HG03442 (cell line): ENCODE data around the gene GCLM.
A peak's percentile ranks its signal among the peaks of the same experiment; 100 is the strongest.
"Not testable (repeated sequence)": the region's sequence is repeated elsewhere in the genome, so short reads cannot be mapped to it uniquely, and the experiment has no call there.

Experiments used
- ATAC-seq: cut with Tn5 transposase; IDR thresholded peaks from one replicate; pipeline ENCODE4 v1.9.1; 2021; ENCODE audit warnings: mild to moderate bottlenecking, moderate library complexity; ENCODE audit not compliant: unreplicated experiment

The GCLM gene

DNA sequence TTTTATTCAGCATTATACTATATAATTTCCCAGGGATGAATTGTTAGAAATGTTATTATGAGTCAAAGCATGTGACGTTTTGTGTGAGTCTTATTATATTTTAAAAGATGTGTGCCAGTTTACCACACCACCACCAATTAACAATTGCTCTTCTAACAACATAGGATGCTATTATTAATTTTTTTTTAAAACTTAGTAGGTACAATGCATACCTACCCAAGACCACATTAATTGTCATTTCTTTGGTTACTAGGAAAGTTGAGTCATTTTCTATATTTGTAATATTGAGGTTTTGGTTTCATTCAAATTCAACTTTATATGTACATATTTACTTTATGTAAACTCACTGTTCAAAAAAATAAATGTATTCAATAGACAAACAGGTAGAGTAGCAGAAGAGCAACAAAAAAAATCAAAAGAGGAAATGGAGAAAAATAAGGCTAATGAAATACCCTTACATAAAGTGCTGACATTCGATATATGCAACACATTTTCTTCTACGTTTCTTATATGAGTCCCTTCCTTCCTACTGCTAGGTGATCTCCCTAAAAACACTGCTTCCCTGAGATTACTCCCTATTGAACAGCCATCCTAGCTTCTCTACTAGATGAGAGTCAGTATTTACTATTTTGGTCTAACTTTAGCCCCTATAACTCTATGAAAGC, 9.6 kb downstream of the GCLM start:
- ATAC-seq = no peak

DNA sequence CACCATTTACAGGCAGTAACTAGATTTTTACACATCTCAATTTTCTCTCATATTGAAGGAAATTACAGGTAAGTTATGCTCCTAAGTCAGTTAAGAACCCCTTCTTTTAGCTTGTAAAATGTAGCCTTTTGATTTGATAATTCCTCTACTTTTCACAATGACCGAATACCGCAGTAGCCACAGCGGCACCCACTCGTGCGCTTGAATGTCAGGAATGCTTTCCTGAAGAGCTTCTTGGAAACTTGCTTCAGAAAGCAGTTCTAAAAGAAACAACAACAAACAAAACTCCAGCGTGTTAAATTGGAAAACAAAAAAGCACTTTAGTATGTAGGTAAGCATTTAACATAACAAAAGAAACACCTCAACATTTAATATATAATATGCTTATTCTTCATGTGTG, 20.3 kb downstream of the GCLM start:
- ATAC-seq = no peak

DNA sequence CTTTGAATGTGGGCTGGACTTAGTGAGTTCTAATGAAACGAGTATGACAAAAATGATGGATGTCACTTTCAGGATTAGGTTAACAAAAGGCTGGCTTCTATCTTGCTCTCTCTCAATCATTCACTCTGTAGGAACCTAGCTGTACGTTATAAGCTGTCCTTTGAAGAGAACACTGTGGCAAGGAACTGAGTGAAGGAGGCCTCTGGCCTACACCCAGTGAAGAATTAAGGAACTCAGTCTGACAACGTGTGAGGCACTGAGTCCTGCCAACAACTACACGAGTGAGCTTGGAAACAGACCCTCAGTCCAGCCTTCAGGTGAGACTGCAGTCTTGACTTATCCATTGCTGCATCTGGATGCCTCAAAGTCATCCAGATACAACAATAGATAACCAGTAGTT, 27.0 kb downstream of the GCLM start:
- ATAC-seq = no peak

DNA sequence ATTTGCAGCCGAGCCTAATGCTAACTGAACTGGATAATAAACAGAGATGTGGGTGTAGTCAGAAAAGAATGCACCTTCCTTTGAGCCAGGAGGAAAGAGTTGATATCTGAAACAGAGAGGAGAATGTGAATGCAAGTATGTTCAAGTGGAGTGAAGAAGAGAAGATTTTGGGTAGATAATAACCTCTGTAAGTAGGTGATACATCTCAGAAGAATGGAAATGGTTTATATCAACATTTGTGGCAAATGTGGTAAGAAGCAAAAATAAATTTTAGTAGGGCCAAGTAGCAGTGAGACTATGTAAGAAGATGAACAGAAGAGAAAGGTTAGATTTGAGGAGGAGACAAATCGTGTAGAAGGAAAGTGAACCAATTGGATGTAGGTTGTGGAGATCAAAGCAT, 28.5 kb downstream of the GCLM start:
- ATAC-seq = no peak

DNA sequence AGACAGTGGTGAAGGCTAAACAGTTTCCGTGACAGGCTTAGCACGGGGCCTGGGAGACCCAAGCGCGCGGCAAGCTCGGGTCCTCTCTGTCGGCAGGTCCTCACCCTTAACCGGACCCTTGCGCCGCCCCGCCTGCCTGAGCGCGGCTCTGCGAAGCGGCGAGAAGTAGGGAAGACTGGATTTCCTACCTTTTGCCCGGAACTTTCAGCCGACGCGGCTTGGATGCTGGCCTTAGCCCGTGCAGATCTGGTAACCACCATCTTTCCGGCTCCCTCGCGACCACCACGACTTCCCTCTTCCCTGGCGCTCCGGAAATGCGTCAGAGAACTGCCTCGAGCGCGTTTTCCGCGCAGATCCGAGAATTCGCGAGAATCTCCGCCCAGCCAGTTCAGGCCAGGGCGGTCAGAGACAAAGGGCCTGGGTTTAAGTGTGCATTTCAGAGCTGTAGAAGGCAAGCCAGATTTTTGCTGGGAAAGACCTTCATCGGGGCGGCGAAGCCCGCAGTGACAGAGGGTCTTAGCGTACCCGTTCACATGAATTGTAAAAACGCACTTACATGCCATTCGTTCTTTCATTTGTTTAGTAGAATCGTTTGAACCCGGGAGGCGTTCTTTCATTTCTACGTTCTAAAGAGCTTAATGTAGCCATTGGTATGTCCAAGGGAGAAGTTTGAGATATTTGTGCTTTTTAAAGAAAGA, 30.2 kb downstream of the GCLM start, which contains the start of gene DNTTIP2:
Gene DNTTIP2, minus strand, starts transcription at position 318 of the 698 bp plus-strand sequence. Its CDS starts 58 bp downstream, at position 260.
- ATAC-seq = peak; percentile 95

DNA sequence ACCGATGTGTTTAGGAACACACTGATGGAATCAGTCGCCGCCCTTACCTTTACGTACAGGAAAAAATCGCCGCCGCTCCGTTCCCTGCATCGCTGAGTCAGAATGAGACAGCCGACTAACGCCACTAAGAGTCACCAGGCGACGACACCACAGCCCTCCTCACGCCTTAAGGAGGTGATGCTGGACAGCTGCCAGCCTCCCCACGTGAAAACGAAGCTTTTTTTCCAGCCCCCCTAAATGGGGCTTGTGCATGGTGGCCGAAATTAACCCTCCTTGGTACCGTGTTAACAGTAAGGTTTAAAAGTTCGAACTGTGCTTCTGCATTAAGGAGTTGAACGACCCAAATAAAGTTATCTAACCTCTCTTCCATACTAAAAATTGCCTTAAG, 30.7 kb downstream of the GCLM start:
- peak; percentile 58 for ATAC-seq

DNA sequence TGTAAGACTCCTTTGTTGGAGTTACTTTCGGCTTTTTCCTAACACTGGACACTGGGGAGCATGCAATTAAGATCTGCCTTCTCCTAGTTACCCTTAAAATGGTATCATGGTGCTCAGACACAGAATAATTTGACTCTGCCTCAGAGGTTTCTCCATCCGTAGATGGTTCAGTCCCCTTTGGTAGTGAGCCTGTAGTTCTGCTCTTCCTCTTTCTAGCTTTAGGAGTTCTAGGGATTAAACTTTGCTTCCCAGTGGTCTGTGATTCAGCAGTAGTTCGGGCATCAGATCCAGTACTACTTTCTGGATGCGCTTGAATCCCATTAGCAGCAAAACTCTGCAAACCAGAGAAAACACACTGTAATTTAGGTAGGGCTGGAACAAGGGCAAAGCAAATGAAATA, 31.7 kb downstream of the GCLM start:
- no peak for ATAC-seq

DNA sequence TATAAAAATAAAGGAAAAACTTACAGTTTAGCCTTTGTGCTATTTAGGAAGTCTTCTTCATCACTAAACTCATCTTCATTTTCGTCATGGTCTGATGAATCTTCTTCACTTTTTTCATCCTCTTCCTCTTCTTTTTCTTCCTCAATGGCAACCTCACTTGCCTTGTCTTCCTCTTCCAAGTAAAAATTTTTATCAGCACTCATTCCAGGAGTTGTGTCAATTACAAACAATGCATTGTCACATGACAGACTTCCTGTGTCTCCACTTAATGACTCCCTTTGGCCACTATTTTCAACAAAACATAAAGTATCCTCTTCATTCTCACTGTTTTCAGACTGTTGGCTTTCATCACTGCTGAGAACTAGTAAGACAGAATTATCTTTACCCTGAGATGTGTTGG, 33.0 kb downstream of the GCLM start:
- ATAC-seq = no peak

DNA sequence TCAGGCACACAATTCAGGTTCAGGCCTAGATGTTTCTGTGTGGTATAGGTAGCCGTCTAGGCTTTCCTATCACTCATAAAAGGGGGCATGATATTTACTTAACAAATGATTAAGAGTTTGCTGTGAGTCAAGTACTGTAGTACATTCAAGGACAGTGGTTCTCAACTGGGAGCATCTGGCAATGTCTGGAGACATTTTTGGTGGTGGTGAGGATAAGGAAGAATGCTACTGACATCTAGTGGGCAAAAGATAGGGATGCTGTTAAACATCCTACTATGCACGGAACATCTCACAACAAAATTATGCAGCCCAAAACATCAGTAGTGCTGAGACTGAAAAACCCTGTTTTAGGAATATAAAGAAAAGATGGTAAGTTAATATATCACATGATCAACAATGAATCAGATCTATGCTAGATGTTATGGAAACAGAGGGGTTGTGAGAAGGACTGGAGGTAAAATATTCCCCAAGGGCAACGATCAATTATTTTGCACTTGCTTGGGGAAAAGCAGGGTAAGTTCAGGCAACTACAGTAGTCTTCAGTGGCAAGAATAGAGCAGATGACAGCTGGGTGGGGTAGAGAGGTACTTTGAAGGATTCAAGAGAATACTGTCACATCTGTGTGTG, 35.1 kb downstream of the GCLM start:
- no peak for ATAC-seq

DNA sequence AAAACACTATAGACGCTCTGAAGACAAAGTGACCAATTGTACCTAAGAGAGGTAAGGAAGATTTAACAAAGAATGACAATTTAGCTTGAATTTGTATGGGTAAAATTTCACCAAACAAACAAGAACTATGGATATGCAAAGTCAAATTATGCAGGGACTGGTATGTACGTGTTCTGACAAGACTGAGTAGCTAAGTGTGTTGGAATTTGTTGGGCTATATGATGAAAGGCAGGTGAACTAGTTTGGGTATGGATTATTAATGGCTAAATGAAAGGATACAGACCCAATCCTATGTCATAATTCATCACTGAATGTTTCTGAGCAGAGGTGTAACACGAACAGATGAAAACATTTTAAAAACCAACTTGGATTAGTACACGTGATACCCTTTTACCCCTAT, 37.9 kb downstream of the GCLM start:
- ATAC-seq = no peak

DNA sequence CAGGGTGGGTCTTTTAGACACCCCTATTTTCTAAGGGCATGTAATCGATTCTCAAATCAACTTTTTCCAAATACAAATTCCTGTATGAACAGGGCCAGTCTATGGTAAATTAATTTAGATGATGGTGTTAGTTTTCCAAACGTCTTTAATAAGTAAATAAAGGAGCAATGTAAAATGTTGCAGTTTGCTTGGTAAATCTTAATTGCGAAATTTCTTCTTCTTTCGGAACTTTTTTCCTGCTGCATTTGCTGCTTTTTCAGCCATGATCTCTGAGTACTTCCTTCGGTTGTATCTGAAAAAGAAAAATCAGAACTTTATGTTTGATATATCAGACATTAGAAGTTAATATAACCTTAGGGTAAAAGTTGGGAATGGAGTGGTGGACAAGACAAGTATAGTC, 39.6 kb downstream of the GCLM start:
- no peak for ATAC-seq

DNA sequence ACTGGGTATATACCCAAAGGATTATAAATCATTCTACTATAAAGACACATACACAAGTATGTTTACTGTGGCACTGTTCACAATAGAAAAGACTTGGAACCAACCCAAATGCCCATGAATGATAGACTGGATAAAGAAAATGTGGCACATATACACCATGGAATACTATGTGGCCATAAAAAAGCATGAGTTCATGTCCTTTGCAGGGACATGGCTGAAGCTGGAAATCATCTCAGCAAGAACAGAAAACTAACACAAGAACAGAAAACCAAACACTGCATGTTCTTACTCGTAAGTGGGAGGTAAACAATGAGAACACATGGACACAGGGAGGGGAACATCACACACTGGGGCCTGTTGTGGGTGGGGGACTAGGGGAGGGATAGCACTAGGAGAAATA, 40.7 kb downstream of the GCLM start:
- not testable (repeated sequence) for ATAC-seq

DNA sequence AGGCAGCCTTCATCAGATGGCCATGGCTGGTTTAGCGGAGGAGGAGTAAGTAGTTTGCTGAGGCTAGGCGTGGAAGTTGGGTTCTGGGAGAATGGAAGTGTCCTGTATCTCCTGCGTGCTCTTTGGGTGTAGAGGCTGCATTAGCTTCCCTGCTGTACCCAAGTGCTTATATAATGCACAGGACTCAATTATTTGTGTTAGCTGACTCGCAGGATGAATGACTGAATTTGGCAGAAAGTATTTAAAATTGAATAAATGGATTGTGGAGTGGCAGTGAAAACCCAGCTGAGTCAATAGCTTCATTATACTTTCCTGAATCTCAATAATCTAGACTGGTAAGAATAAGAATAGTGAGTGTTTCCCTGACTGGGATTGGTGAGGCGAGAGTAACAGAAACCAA, 44.0 kb downstream of the GCLM start:
- ATAC-seq = no peak

DNA sequence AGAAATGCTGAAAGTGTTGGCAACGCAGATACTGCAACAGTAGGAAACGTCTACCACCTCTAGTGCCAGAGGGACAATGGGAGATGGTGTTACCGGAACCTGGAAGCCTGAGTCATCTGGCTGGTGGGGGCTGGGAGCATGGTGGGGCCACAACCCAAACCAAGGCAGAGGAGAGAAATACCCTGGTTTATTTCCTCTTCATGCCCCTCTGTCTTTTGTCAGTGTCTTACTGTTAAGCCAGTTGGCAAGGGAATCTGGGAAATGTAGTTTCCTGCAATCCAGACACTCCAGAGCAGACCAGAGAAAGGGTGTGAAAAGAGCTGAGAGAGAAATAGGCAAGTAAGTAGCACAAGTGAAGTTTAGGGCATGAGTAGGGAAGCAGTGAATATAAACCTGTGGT, 45.1 kb downstream of the GCLM start:
- ATAC-seq = no peak

DNA sequence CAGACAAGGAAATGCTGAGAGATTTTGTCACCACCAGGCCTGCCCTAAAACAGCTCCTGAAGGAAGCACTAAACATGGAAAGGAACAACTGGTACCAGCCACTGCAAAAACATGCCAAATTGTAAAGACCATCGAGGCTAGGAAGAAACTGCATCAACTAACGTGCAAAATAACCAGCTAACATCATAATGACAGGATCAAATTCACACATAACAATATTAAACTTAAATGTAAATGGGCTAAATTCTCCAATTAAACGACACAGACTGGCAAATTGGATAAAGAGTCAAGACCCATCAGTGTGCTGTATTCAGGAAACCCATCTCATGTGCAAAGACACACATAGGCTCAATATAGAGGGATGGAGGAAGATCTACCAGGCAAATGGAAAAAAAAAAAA, 51.6 kb downstream of the GCLM start:
- not testable (repeated sequence) for ATAC-seq

DNA sequence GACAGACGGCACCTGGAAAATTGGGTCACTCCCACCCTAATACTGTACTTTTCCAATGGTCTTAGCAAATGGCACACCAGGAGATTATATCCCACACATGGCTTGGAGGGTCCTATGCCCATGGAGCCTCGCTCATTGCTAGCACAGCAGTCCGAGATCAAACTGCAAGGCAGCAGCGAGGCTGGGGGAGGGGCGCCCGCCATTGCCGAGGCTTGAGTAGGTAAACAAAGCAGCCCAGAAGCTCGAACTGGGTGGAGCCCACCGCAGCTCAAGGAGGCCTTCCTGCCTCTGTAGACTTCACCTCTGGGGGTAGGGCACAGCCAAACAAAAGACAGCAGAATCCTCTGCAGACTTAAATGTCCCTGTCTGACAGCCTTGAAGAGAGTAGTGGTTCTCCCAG, 53.2 kb downstream of the GCLM start:
- not testable (repeated sequence) for ATAC-seq

DNA sequence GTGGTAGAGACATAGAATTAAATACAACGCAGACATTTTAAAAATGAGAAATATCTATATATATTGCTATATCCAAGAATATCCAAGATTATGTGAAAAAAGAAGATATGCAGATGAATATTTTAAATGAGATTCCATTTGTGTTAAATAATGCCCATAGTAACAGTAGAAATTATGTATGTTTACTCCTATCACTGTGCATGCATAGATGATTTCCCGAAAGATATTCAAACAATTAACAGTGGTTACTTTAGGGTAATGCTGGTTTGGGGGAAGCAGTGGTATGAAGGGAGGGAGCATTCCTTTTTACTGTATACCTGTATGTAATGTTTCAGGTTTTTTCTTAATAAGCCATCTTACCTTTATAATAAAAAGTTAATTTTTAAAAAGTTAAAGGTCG, 55.3 kb downstream of the GCLM start:
- ATAC-seq = no peak

DNA sequence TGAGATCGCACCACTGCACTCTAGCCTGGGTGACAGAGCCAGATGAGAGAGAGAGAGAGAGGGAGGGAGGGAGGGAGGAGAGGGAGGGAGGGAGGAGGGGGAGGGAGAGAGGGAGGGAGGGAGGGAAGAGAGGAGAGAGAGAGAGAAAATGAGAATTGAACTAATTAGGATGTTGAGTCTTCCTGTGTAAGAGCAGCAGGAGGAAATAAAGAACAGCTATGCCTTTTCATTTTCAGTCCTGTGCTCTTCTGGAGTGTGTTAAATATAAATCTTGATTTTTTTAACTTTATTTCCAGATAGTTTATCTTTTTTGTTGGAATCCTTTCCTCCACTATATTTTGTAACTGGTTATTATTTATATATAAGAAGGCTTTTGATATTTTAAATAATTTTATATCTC, 57.4 kb downstream of the GCLM start:
- no peak for ATAC-seq

DNA sequence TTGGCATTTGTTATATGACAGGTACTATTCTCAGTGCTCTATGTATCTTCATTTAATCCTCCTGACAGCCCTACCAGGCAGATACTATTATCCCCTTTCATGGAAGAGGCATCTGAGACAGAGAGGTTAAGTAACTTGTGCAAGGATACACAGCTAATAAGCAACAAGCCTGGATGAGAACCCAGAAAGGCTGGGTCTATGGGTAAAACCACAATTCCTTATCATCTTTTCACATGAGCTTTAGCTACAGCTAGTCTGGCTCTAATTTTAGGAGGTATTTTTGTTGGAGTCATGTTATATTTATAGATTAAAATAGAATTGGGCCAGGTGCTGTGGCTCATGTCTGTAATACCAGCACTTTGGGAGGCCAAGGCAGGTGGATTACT, 57.9 kb downstream of the GCLM start:
- ATAC-seq = no peak

DNA sequence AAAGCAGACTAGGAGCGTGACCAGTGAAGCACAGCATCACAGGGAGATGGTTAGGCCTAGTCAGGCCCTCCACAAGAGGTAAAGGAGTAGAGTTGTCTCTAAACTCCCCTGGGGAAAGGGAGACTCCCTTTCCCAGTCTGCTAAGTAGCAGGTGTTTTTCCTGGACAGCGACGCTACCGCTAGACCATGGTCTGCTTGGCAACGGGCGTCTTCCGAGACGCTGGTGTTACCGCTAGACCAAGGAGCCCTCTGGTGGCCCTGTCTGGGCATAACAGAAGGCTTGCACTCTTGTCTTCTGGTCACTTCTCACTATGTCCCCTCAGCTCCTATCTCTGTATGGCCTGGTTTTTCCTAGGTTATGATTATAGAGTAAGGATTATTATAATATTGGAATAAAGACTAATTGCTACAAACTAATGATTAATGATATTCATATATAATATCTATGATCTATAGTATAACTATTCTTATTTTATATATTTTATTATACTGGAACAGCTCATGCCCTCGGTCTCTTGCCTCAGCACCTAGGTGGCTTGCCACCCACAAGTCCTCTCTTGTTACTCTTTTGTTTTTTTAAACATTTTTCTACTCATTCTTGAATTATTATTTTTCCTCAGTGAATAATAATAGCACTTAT, 58.4 kb downstream of the GCLM start:
- not testable (repeated sequence) for ATAC-seq

DNA sequence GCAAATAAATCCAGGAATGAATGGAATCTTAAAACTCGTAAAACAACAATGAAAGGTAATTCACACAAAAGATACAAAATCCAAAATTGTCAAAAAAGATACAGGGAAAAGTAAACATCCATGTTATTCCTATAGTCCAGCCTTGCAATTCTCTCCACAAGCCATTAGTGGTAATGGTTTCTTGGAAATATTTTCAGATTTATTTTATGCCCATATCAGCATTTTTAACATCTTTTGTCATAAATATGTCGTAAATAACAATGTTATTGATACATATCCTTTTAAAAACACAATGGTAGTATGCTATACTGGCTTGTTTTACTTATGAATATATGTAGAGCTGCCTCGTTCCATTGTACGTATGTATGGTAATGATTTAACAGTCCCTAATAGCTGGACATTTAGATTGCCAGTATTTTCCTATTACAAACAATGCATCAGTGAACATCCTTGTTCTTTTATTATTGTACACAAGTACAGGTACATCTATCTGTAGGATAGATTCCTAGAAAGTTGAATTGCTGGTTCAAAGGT, 60.8 kb downstream of the GCLM start:
- ATAC-seq = no peak
